Metanephros (tissue), 1 donor: ENCODE measurements around the gene MSGN1. TPM values are rescaled to one million over a fixed set of nuclear protein-coding genes. Genes with fewer than 3 reads are reported as not detected.

Experiments used
- total RNA-seq: library from RNA; depleted of rRNA; stranded (reverse); fragments of >200 nt; gene quantifications from one replicate; pipeline ENCODE4 v1.2.3, GENCODE V29; 2014

The MSGN1 gene, protein sequence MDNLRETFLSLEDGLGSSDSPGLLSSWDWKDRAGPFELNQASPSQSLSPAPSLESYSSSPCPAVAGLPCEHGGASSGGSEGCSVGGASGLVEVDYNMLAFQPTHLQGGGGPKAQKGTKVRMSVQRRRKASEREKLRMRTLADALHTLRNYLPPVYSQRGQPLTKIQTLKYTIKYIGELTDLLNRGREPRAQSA
- total RNA-seq = not detected

DNA sequence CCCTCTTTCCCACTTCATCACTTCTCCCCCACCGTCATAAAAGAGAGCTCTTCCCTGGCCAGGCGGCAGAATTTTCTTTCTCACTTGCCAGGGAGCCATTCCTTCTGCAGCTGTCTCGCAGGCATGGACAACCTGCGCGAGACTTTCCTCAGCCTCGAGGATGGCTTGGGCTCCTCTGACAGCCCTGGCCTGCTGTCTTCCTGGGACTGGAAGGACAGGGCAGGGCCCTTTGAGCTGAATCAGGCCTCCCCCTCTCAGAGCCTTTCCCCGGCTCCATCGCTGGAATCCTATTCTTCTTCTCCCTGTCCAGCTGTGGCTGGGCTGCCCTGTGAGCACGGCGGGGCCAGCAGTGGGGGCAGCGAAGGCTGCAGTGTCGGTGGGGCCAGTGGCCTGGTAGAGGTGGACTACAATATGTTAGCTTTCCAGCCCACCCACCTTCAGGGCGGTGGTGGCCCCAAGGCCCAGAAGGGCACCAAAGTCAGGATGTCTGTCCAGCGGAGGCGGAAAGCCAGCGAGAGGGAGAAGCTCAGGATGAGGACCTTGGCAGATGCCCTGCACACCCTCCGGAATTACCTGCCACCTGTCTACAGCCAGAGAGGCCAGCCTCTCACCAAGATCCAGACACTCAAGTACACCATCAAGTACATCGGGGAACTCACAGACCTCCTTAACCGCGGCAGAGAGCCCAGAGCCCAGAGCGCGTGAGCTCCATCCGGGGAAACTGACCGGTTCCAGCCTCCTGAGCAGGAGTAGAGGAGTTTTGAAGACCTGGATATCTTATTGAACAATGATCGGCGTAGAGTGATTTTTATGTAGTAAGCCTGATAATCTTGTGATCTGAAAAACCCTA is at the start of gene MSGN1:
MSGN1 (plus strand) TSS at position 65 of the 850 bp plus-strand sequence; CDS start at position 124, 59 bp downstream.

Other genes starting within 250 kb of the MSGN1 start
- gene SMC6, start 62.6 kb upstream of the MSGN1 start, total RNA-seq = 16.8 TPM
- 9.9 TPM for gene GEN1, start 62.3 kb upstream of the MSGN1 start, total RNA-seq
- gene KCNS3, start 62.2 kb downstream of the MSGN1 start, total RNA-seq = 13.1 TPM